Endothelial cell of umbilical vein (primary cell): ENCODE measurements around the gene EPHA10. TPM values are rescaled to one million over a fixed set of nuclear protein-coding genes. Genes with fewer than 3 reads are reported as not detected.
A peak's percentile ranks its signal among the peaks of the same experiment; 100 is the strongest.
"Not testable (repeated sequence)": the region's sequence is repeated elsewhere in the genome, so short reads cannot be mapped to it uniquely, and the experiment has no call there.

Experiments
- BruUV-seq: library from RNA; stranded (reverse); fragments of 400-500 nt; replicated peaks from 2 replicates; lab custom pipeline; 2021; lab: Mats Ljungman, UMichigan
- CTCF ChIA-PET: fragments of 300-600, 350-600 bp; sonication (Branson Sonifier 250); formaldehyde crosslinking; loops from one replicate; lab custom pipeline; 2021; ENCODE audit warnings: antibody characterized with exemption, inconsistent platforms; lab: Charles Lee
- POLR2A ChIA-PET: fragments of 300-600, 350-600 bp; sonication (Branson Sonifier 250); formaldehyde crosslinking; loops from one replicate; lab custom pipeline; 2021; ENCODE audit warnings: antibody characterized with exemption, inconsistent platforms; lab: Charles Lee
- DNase-seq: peaks from one replicate; pipeline ENCODE4 v3.0.0-alpha.2; 2011; ENCODE audit warnings: low read depth, low spot score
- FAIRE-seq: peaks from 2 replicates; lab custom pipeline; 2011; peaks lifted over from hg19 to GRCh38; lab: Jason Lieb, UNC
- H2AFZ ChIP-seq: 2 replicates; pipeline ENCODE4 v1.6.0; 2012; ENCODE audit warnings: low read depth, low read length, control low read depth, inconsistent platforms
- H3K27ac ChIP-seq: 2 replicates; pipeline ENCODE4 v1.5.1; 2011; ENCODE audit warnings: low read depth, mild to moderate bottlenecking, control low read depth, low read length, moderate library complexity; ENCODE audit not compliant: insufficient read depth
- H3K27me3 ChIP-seq, 2 experiments: 2 replicates each; pipeline versions ENCODE4 v1.6.0 to v1.6.1; 2011; ENCODE audit warnings: low read length in 2 of 2, mixed read lengths in 1 of 2; ENCODE audit not compliant: control insufficient read depth in 2 of 2, insufficient read depth in 2 of 2
- H3K36me3 ChIP-seq, 2 experiments: 2 replicates in 1 of 2; 3 replicates in 1 of 2; pipeline ENCODE4 v1.5.1; 2011; ENCODE audit warnings: low read length in 2 of 2, mild to moderate bottlenecking in 1 of 2, moderate library complexity in 1 of 2; ENCODE audit not compliant: control insufficient read depth in 2 of 2, insufficient read depth in 2 of 2; ENCODE audit errors: extremely low read depth in 1 of 2
- H3K4me1 ChIP-seq: 3 replicates; pipeline ENCODE4 v1.5.1; 2011; ENCODE audit warnings: mild to moderate bottlenecking, low read length; ENCODE audit not compliant: control insufficient read depth, insufficient read depth; ENCODE audit errors: extremely low read depth
- H3K4me2 ChIP-seq: 2 replicates; pipeline ENCODE4 v1.6.1; 2011; ENCODE audit warnings: low read length, control low read depth, mixed read lengths; ENCODE audit not compliant: insufficient read depth
- H3K4me3 ChIP-seq, 3 experiments: fragments of 200-600 bp in 1 of 3; sonication (generic), shearing (Covaris generic) in 1 of 3; replicated peaks in 1 of 3; 2 replicates each; pipeline ENCODE4 v1.5.1; 2011 to 2016; ENCODE audit warnings: control low read depth in 3 of 3, low read length in 3 of 3, mild to moderate bottlenecking in 2 of 3, inconsistent platforms in 1 of 3, low read depth in 1 of 3, moderate library complexity in 1 of 3; ENCODE audit not compliant: insufficient read depth in 1 of 3
- H3K79me2 ChIP-seq: 2 replicates; pipeline ENCODE4 v1.6.0; 2012; ENCODE audit warnings: low read length, inconsistent platforms; ENCODE audit not compliant: control insufficient read depth, insufficient read depth
- H3K9ac ChIP-seq: replicated peaks from 2 replicates; pipeline ENCODE3; 2011; ENCODE audit warnings: low read length, control low read depth; ENCODE audit not compliant: insufficient read depth; ENCODE audit errors: extremely low read depth
- H3K9me1 ChIP-seq: replicated peaks from 3 replicates; pipeline ENCODE4 v1.6.0; 2011; ENCODE audit warnings: mild to moderate bottlenecking, low read length; ENCODE audit not compliant: control insufficient read depth, insufficient read depth; ENCODE audit errors: extremely low read depth
- H3K9me3 ChIP-seq: replicated peaks from 2 replicates; pipeline ENCODE4 v1.5.1; 2012; ENCODE audit warnings: low read length, inconsistent platforms; ENCODE audit not compliant: control insufficient read depth, insufficient read depth
- H4K20me1 ChIP-seq: replicated peaks from 2 replicates; pipeline ENCODE3; 2011; ENCODE audit warnings: mild to moderate bottlenecking, low read length; ENCODE audit not compliant: control insufficient read depth, insufficient read depth; ENCODE audit errors: extremely low read depth
- JUN ChIP-seq: IDR thresholded peaks from 2 replicates; pipeline ENCODE4 v1.6.1; 2011; ENCODE audit warnings: borderline replicate concordance, low read depth; ENCODE audit not compliant: insufficient read length, insufficient read depth
- MYC ChIP-seq: IDR thresholded peaks from one replicate; pipeline ENCODE4 v1.6.1; 2011; ENCODE audit warnings: mild to moderate bottlenecking, low read depth, low read length
- dilution Hi-C: fragments of 300-500 bp; cut with MboI; formaldehyde crosslinking; loops from one replicate; pipeline ENCODE4 v1.15.0; 2019; ENCODE audit warnings: low sequenced_read_pairs; ENCODE audit not compliant: extremely low pct_ligation_motif_present
- intact Hi-C: fragments of 100-400 bp; cut with micrococcal nuclease; formaldehyde crosslinking; loops from one replicate; pipeline ENCODE4 v1.10.0; 2022
- polyA plus RNA-seq, 4 experiments: library from polyadenylated mRNA; depleted of rRNA in 3 of 4; stranded (reverse) in 3 of 4; unstranded in 1 of 4; fragments of >200 nt; gene quantifications; 2 replicates each; pipeline versions ENCODE4 v1.2.1 to v1.2.3, GENCODE V29; 2011 to 2012; ENCODE audit warnings: missing spikeins in 1 of 4
- total RNA-seq: library from RNA; stranded (reverse); gene quantifications from 2 replicates; pipeline ENCODE4 v1.2.3, GENCODE V29; 2021

EPHA10 gene
- total and polyA plus RNA-seq, 2 donors (not counting 3 experiments of a cell fraction or from before 2014, with no cell fraction given): not detected

DNA sequence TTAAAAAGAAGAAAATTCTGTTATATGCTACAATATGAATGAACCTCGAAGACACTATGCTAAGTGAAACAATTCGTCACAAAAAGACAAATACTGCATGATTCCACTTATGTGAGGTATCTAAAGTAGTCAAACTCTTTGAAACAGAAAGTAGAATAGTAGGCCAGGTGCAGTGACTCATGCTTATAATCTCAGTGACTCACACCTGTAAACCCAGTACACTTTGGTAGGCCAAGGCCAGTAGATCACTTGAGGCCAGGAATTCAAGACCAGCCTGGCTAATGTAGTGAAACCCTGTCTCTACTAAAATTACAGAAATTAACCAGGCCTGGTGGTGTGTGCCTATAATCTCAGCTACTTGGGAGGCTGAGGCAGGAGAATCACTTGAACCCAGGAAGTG lies 25.7 kb downstream of the EPHA10 start:
- BruUV-seq: no TSS peak
- dilution Hi-C loops: no loop called here
- CTCF ChIA-PET: interaction anchor here (1.1 kb wide), 1 partner anchor 13 kb away, joined by 3 read pairs; no protein-coding TSS in a partner anchor
- intact Hi-C loops: no loop called here
- Histone ChIP-seq H3K9me3 (no peaks in the 10 kb centered on the region), H3K4me1 (no peaks in the 10 kb centered on the region), H3K9ac (no peak overlapping the region), H2AFZ (no peak overlapping the region), H3K27me3 (peaks cover 2% of the 10 kb centered on the region in 2 experiments), H3K9me1 (no peaks in the 10 kb centered on the region), H3K4me2 (no peak overlapping the region), H3K27ac (no peak overlapping the region), H3K4me3 (no peak overlapping the region), H3K79me2 (no peaks in the 10 kb centered on the region), H3K36me3 (no peaks in the 10 kb centered on the region), H4K20me1 (no peaks in the 10 kb centered on the region)
- POLR2A ChIA-PET: no interaction called here
- DNase-seq (no peak), FAIRE-seq (no peak)
- TF ChIP-seq MYC (no peak), JUN (peak; percentile 7)

DNA sequence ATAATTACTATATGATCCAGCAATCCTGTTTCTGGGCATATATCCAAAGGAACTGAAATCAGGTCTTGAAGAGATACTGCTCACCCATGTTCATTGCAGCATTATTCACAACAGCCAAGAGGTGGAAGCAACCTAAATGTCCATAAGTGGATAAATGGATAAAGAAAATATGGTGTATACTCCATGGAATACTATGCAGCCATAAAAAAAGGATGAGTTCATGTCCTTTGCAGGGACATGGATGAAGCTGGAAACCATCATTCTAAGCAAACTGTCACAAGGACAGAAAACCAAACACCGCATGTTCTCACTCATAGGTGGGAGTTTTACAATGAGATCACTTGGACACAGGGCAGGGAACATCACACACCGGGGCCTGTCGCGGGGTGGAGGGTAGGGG lies 26.3 kb downstream of the EPHA10 start:
- POLR2A ChIA-PET, CTCF ChIA-PET, BruUV-seq: not testable (repeated sequence)

DNA sequence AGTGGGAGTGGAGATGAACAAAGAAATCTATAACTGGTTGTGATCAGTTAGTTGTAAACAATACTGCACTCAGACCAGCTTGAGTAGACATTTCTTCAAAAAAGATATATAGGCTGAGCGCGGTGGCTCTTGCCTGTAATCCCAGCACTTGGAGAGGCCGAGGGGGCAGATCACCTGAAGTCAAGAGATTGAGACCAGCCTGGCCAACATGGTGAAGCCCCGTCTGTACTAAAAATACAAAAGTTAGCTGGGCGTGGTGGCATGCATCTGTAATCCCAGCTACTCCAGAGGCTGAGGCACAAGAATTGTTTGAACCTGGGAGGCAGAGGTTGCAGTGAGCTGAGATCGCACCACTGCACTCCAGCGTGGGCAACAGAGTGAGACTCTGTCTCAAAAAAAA lies 26.9 kb downstream of the EPHA10 start:
- CTCF ChIA-PET, H3K4me3 ChIP-seq, H3K79me2 ChIP-seq, H3K9me3 ChIP-seq, H3K9me1 ChIP-seq, H3K9ac ChIP-seq, H3K4me2 ChIP-seq, H2AFZ ChIP-seq, FAIRE-seq, POLR2A ChIA-PET, H3K27ac ChIP-seq, H3K4me1 ChIP-seq, H3K36me3 ChIP-seq, H4K20me1 ChIP-seq, DNase-seq, H3K27me3 ChIP-seq, intact Hi-C loops, dilution Hi-C loops, BruUV-seq: not testable (repeated sequence)

More for the DNA sequence above, 26.3 kb downstream of the EPHA10 start:
- intact Hi-C loops, H3K9me3 ChIP-seq, dilution Hi-C loops, H4K20me1 ChIP-seq, H3K9ac ChIP-seq, H3K4me2 ChIP-seq, H3K9me1 ChIP-seq, H3K79me2 ChIP-seq, H3K27ac ChIP-seq, DNase-seq, FAIRE-seq, H2AFZ ChIP-seq, H3K27me3 ChIP-seq, H3K4me1 ChIP-seq, H3K4me3 ChIP-seq, H3K36me3 ChIP-seq: not testable (repeated sequence)
